SKM-1 treated with dmso at 0.1 percent for 144 hours (cell line): ENCODE data around the gene CACNA1E.

ENCODE experiments used
- DNase-seq: peaks from one replicate; lab custom pipeline; 2025; ENCODE audit not compliant: unreplicated experiment; lab: John Stamatoyannopoulos, UW

The CACNA1E gene

DNA sequence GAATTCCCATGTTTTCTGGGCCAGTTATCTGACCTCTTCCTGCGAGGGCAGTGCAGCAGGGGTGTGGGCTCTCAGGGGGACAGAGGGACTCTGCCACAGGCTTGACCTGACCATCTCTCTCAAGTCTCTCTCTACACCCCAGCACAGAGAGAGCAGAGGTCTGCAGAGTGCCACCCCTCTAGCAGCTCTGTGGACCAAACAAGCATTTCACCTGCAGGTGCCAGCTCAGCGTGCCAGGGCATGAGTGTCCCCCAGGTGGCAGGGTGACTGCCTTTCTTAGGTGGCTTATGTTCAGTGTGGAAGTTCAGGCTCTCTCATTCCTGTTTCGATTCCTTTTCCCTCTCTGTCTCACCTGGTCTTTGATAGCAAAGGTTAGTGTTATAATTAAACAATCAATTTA lies 191.3 kb downstream of the CACNA1E start:
- DNase-seq: no peak

GRCh38 chr1:181675091-181675917 lies 192.0 kb downstream of the CACNA1E start:
- no peak for DNase-seq

GRCh38 chr1:181675918-181676190 lies 192.5 kb downstream of the CACNA1E start:
- no peak for DNase-seq

DNA sequence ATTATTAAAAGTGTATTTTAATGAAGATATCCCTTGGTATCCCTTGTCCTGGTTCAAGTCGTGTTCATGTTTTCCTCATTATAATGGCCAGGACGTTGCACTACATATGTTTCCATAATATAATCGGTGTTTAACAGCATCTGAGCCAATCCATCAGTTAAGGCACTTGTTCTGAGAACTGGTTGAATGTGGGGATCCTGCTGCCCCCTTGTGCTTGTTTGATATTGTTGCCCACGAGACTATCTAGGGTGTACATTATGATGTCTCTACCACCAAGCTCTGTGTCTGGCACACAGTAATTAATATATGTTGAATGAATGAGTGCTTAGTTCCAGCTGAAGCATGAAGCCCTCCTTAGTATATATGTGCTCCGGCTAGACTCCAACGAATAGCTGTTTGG lies 193.0 kb downstream of the CACNA1E start:
- peak; percentile 57 for DNase-seq

- DNase-seq: no peak
These were observed 197.0 kb downstream of the CACNA1E start for GRCh38 chr1:181680332-181680731.

- DNase-seq: no peak
These were observed 197.6 kb downstream of the CACNA1E start for GRCh38 chr1:181680871-181681270.

DNA sequence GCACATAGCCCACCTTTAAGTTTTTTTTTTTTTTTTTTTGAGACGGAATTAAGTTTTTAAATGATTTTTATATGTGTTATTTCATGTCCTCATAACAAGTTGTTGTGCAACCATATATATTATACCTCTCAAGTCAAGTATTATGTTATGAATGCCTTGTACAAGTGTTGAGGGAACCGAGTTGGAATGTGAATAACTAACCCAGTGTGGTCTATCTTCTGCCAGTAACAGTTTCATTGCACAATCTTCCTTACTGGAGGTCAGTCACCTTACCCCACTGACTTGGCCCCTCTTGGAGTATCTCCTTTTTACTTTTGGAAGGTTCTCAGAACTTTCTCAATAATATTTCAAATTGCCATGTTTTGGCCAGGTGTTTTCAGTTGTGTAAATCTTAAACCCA lies 201.9 kb downstream of the CACNA1E start:
- DNase-seq: no peak

- no peak for DNase-seq
These were observed 218.6 kb downstream of the CACNA1E start for GRCh38 chr1:181701891-181702290.

- DNase-seq: no peak
These were observed 221.2 kb downstream of the CACNA1E start for GRCh38 chr1:181704546-181704945.

- DNase-seq: no peak
These were observed 228.5 kb downstream of the CACNA1E start for GRCh38 chr1:181711820-181712219.

- DNase-seq: no peak
These were observed 229.4 kb downstream of the CACNA1E start for GRCh38 chr1:181712711-181713110.

DNA sequence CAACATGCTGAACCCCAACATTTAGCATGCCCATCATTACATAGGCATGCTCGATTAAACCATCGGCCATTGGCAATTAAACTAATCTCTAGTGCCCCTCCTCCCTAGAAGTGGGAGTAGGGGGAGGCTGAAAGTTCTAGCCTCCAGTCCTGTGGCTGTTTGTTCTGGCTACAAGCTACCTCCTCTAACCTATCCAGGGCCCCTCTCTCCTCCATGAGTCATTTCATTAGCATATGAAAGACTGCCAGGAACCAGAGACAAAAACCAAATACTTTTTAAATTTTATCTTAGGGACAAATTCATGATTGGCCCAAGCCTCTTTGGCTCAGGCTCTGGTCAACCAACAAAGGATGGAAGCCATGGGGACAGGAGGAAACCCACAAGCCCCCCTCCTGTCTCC lies 231.1 kb downstream of the CACNA1E start:
- no peak for DNase-seq

DNA sequence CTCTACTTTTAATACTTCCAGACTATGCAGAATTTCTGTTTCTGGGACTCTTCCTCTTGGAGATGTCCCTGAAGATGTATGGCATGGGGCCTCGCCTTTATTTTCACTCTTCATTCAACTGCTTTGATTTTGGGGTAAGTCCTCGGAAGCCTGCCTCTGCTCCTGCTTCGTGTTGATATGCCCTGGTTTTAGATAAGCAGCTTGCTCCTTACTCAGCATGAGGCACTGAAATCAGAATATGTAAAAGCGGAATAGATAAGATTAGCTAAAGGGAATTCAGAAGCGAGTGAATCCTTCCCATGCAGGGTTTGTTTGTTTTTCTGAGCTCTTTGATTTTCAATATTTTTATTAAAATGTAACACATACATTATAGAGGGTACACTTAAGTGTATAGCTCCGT lies 234.7 kb downstream of the CACNA1E start:
- no peak for DNase-seq

GRCh38 chr1:181726320-181727012 lies 243.1 kb downstream of the CACNA1E start:
- DNase-seq: no peak

DNA sequence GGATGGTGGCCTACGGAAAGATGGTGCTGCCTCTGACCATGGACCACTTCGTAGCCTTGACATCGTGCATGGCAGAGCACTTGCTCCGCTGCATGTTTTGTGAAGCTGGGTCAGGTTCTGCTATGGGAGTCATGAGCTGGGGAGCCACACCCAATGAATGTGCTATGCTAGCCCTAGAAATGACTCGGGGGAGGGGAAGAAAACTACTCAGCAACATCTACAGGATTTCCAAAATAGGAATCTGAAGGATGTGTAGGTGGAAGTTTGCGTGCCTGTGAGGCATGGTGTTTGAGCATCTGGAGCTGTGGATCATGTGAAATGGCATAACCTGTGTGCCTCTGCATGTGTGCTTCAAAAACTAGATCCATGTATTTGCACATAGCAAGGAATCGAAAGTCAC lies 247.3 kb downstream of the CACNA1E start:
- DNase-seq: no peak

DNA sequence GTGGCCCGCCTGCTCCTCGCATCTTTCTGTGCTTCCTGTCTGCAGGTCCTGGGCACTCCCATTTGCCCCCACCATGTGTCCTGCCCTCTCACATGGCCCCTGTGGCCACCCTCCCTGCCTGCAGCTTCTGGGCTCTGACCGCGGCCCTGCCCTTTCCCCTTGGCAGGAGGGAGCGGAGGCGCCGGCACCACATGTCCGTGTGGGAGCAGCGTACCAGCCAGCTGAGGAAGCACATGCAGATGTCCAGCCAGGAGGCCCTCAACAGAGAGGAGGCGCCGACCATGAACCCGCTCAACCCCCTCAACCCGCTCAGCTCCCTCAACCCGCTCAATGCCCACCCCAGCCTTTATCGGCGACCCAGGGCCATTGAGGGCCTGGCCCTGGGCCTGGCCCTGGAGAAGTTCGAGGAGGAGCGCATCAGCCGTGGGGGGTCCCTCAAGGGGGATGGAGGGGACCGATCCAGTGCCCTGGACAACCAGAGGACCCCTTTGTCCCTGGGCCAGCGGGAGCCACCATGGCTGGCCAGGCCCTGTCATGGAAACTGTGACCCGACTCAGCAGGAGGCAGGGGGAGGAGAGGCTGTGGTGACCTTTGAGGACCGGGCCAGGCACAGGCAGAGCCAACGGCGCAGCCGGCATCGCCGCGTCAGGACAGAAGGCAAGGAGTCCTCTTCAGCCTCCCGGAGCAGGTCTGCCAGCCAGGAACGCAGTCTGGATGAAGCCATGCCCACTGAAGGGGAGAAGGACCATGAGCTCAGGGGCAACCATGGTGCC lies 249.1 kb downstream of the CACNA1E start:
- no peak for DNase-seq

DNA sequence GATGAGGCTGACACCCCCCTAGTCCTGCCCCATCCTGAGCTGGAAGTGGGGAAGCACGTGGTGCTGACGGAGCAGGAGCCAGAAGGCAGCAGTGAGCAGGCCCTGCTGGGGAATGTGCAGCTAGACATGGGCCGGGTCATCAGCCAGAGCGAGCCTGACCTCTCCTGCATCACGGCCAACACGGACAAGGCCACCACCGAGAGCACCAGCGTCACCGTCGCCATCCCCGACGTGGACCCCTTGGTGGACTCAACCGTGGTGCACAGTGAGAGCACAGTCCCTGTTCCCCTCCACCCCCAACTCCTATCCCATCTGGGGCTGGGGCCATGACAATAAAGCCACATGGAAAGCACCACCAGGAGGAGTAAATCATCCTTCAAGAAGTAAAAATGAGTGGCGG lies 250.2 kb downstream of the CACNA1E start:
- no peak for DNase-seq

DNA sequence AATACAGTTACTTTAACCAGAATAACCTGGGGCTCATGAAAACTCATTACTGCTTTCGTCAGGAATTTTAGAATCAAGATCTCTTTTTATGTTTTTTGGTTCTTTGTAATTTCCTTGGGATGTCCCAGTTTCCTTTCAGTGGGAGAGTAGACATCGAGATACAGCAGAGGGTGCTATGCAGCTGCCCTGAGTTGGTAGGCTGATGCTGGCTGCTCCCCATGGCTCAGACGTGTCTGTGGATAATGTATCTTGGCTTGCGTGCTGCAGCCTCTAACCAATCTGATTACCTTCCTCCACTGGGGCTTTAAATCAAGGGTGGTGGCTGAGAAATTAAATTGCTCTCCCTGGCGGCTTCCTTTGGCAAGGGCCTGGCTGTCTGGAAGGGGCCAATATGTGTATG lies 253.7 kb downstream of the CACNA1E start:
- no peak for DNase-seq

GRCh38 chr1:181739214-181739613 lies 255.9 kb downstream of the CACNA1E start:
- DNase-seq: no peak

DNA sequence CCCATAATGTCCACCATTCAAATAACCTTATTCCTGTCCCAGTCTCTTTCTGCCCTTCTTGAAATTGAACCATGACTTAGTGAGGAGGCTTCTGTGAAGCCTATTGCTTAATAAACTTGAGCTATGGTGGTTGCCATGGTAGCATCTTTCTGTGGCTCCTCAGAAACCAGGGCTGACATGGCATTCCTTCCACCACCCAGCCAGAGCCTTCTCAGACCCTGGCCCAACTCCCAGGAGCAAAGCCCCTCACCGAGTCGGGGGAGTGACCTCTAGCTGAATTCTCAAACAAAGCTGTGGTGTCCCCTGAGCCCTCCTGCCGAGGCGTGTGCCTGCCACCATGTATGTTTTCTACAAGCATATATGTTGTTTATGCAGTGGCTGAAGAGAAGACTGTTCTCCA lies 259.1 kb downstream of the CACNA1E start:
- DNase-seq: no peak

DNA sequence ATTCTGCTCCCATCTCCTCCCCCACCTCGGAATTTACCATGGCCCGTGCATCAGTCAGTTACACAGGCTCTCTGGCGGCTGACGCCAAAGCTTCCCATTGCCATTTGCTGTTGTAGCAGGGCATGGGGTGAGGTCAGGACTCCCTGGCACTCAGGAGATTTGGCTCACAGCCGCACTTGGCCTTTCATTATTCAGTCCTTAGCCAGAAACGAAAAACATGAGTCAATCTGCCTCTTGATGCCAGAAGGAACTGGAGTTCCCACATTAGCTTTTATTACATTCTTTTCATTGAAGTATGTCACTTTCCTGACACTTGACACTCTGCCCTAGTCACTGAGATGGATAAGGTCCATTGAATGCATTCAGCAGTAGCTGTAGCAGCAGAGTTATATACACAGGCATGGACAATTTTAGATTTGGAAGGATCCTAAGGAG lies 260.6 kb downstream of the CACNA1E start:
- DNase-seq: no peak

- no peak for DNase-seq
These were observed 262.9 kb downstream of the CACNA1E start for GRCh38 chr1:181746224-181746623.
